Upper lobe of left lung (tissue), 6 donors: ENCODE measurements around the gene PNPLA2. TPM values are rescaled to one million over a fixed set of nuclear protein-coding genes. Genes with fewer than 3 reads are reported as not detected.
A peak's percentile ranks its signal among the peaks of the same experiment; 100 is the strongest.

Experiments
- ATAC-seq, 2 donors: fragments of 200-7000 bp; cut with Tn5 transposase; one replicate each; pipeline ENCODE4 v1.9.1; 2022; ENCODE audit warnings: mild to moderate bottlenecking in 2 of 2, moderate library complexity in 2 of 2; ENCODE audit not compliant: low FRiP score in 2 of 2
- DNase-seq, 2 donors: peaks; one replicate each; pipeline ENCODE4 v3.0.0-alpha.2; 2019 to 2020
- H3K27ac ChIP-seq, 4 donors: fragments of 200-600 bp; sonication (generic); one replicate each; pipeline ENCODE4 v1.5.1; 2016 to 2019
- H3K27me3 ChIP-seq, 4 donors: fragments of 200-600 bp; sonication (generic); one replicate each; pipeline ENCODE4 v1.5.1; 2017 to 2019
- H3K36me3 ChIP-seq, 4 donors: fragments of 200-600 bp; sonication (generic); one replicate each; pipeline ENCODE4 v1.5.1; 2016 to 2019
- H3K4me1 ChIP-seq, 4 donors: fragments of 200-600 bp; sonication (generic); one replicate each; pipeline ENCODE4 v1.5.1; 2018 to 2019
- H3K4me3 ChIP-seq, 4 donors: fragments of 200-600 bp; sonication (generic); one replicate each; pipeline ENCODE4 v1.5.1; 2017 to 2019; ENCODE audit warnings: mild to moderate bottlenecking in 2 of 4, moderate library complexity in 1 of 4
- H3K9me3 ChIP-seq, 4 donors: fragments of 200-600 bp; sonication (generic); one replicate each; pipeline ENCODE4 v1.5.1; 2018 to 2019
- EP300 ChIP-seq, 4 donors: sonication (generic); formaldehyde crosslinking; IDR thresholded peaks; one replicate each; pipeline ENCODE4 v1.5.1; 2017; ENCODE audit warnings: antibody characterized with exemption in 4 of 4, control low read depth in 2 of 4
- POLR2A ChIP-seq, 4 donors: fragments of 450-650 bp; IDR thresholded peaks; one replicate each; pipeline ENCODE4 v1.5.1; 2016 to 2017; ENCODE audit warnings: antibody characterized with exemption in 4 of 4, mild to moderate bottlenecking in 2 of 4
- POLR2AphosphoS5 ChIP-seq, 2 donors: sonication (generic); formaldehyde crosslinking; IDR thresholded peaks; one replicate each; pipeline ENCODE4 v1.5.1; 2017; ENCODE audit warnings: antibody characterized with exemption in 2 of 2
- WGBS, 2 donors: methylation state at CpG; one replicate each; pipeline ENCODE4 v1.1.5; 2017 to 2018; 5-methylcytosine and 5-hydroxymethylcytosine counted together
- total RNA-seq, 6 donors: library from RNA; depleted of rRNA in 4 of 6; stranded (reverse); fragments of >200 nt in 4 of 6; gene quantifications; one replicate each; pipeline versions ENCODE4 v1.1.0 to v1.2.1, GENCODE V29; 2016 to 2021
- TF ChIP-seq, protein P1 (sequence below), 6 experiments: fragments of 450-650 bp in 4 of 6; fragments of 200-600 bp in 2 of 6; sonication (generic) in 2 of 6; IDR thresholded peaks; one replicate each; pipeline ENCODE4 v1.5.1; 2016 to 2019; ENCODE audit warnings: antibody characterized with exemption in 6 of 6
- donor health status: DM: no; HTN: no; CAD: no; lungs with moderate emphysema.
- donor health status: DM: no; HTN: yes; CAD: no; lungs with severe emphysema.

Gene PNPLA2
- total RNA-seq, 6 donors from 2014 or later = 74.5 to 303 (median 164) TPM

DNA sequence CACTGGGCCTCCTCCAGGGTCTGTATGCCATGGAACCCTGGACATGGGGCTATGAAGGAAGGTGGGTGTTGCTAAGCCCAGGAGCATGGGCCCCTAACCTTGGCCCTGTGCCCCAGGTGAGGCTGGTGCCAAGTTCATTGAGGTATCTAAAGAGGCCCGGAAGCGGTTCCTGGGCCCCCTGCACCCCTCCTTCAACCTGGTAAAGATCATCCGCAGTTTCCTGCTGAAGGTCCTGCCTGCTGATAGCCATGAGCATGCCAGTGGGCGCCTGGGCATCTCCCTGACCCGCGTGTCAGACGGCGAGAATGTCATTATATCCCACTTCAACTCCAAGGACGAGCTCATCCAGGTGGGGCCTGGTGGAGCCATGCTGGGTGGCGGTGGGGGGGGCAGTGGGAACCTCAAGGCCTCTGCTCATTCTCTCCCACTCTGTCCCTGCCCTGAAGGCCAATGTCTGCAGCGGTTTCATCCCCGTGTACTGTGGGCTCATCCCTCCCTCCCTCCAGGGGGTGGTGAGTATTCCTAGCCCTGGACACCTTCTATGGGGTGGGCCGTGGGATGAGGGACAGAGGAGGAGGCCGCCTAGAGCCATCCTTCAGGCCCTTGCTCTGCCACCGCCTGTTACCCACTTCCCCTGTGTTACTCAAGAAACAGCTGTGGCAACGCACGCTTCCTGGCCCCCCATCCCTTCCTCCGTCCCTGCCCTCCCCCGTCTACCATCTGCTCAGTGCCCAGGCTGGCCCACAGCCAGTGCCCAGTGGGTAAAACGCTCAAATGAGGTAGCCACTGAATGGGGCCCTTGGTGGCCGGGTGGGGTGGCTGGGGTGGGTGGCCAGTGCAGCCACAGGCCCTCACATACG is 3.0 kb downstream of the PNPLA2 start:
- whole genome bisulfite sequencing, 2 donors = 62 to 65% methylated on average over 12 to 22 of the region's 22 CpGs
- H3K36me3 ChIP-seq = peaks cover 20 to 42% (median 29%) of the 10 kb centered on the region in 4 donors
- TF ChIP-seq POLR2AphosphoS5 (IDR thresholded peaks at IDR 0.05) (peak in 1 of 2 donors; percentile 21), POLR2A (IDR thresholded peaks at IDR 0.05) (no peak), EP300 (IDR thresholded peaks at IDR 0.05) (no peak)
- TF ChIP-seq, protein P1, sequence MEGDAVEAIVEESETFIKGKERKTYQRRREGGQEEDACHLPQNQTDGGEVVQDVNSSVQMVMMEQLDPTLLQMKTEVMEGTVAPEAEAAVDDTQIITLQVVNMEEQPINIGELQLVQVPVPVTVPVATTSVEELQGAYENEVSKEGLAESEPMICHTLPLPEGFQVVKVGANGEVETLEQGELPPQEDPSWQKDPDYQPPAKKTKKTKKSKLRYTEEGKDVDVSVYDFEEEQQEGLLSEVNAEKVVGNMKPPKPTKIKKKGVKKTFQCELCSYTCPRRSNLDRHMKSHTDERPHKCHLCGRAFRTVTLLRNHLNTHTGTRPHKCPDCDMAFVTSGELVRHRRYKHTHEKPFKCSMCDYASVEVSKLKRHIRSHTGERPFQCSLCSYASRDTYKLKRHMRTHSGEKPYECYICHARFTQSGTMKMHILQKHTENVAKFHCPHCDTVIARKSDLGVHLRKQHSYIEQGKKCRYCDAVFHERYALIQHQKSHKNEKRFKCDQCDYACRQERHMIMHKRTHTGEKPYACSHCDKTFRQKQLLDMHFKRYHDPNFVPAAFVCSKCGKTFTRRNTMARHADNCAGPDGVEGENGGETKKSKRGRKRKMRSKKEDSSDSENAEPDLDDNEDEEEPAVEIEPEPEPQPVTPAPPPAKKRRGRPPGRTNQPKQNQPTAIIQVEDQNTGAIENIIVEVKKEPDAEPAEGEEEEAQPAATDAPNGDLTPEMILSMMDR (IDR thresholded peaks at IDR 0.05) = no peak
- no peaks in the 10 kb centered on the region for H3K9me3 ChIP-seq
- DNase-seq (peak in 1 of 2 donors; percentile 77), ATAC-seq (peak in 1 of 2 donors; percentile 5)
- peak overlapping the region; percentile 96 to 100 (median 98) for H3K27ac ChIP-seq
- H3K27me3 ChIP-seq = no peaks in the 10 kb centered on the region
- H3K4me1 ChIP-seq = peaks cover 46 to 71% (median 54%) of the 10 kb centered on the region in 4 donors
- peak overlapping the region in 3 of 4 donors; percentile 81 to 99 (median 95) for H3K4me3 ChIP-seq

DNA sequence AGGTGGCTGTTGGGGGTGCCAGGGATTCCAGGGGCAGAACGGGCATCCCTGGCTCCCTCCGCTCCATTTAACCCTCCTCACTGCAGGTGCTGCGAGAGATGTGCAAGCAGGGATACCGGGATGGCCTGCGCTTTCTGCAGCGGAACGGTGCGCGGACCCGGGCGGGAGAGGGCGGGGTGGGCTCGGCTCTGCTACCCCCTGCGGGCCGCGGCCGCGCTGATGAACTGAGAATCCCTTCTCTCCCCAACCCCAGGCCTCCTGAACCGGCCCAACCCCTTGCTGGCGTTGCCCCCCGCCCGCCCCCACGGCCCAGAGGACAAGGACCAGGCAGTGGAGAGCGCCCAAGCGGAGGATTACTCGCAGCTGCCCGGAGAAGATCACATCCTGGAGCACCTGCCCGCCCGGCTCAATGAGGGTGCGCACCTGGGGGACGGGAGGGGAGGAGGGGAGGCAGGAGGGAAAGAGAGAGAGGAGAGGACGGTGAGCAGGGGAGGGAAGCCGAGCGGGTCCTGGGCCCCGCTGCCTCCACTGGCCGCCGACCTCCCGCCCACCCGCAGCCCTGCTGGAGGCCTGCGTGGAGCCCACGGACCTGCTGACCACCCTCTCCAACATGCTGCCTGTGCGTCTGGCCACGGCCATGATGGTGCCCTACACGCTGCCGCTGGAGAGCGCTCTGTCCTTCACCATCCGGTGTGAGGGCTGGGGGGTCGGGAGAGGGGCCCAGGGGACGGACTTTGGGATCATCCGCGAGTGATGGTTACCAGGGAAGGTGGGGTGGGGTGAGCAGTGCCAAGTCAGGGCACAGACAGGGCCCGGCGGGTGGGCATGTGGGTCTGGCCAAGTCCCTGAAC is 5.0 kb downstream of the PNPLA2 start:
- Histone ChIP-seq H3K36me3 (peaks cover 20 to 42% (median 29%) of the 10 kb centered on the region in 4 donors), H3K9me3 (no peaks in the 10 kb centered on the region), H3K4me1 (peaks cover 61 to 84% (median 68%) of the 10 kb centered on the region in 4 donors), H3K4me3 (no peak overlapping the region), H3K27me3 (no peaks in the 10 kb centered on the region), H3K27ac (peak overlapping the region in 2 of 4 donors; percentile 4 to 26)
- 88 to 90% methylated on average over 47 to 49 of the region's 53 CpGs for WGBS, 2 donors
- ATAC-seq (no peak), DNase-seq (peak in 1 of 2 donors; percentile 83)
- TF ChIP-seq POLR2AphosphoS5 (IDR thresholded peaks at IDR 0.05) = no peak
- TF ChIP-seq EP300 (IDR thresholded peaks at IDR 0.05) = no peak
- no peak for TF ChIP-seq POLR2A (IDR thresholded peaks at IDR 0.05)
- TF ChIP-seq, protein P1 (IDR thresholded peaks at IDR 0.05) = no peak

DNA sequence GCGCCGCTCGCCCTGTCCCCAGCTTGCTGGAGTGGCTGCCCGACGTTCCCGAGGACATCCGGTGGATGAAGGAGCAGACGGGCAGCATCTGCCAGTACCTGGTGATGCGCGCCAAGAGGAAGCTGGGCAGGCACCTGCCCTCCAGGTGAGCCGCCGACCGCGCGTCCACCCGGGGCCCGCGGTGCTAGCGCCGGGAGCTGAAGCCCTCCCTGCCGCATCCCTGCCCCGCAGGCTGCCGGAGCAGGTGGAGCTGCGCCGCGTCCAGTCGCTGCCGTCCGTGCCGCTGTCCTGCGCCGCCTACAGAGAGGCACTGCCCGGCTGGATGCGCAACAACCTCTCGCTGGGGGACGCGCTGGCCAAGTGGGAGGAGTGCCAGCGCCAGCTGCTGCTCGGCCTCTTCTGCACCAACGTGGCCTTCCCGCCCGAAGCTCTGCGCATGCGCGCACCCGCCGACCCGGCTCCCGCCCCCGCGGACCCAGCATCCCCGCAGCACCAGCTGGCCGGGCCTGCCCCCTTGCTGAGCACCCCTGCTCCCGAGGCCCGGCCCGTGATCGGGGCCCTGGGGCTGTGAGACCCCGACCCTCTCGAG is 5.7 kb downstream of the PNPLA2 start:
- TF ChIP-seq POLR2AphosphoS5 (IDR thresholded peaks at IDR 0.05) = no peak
- no peak for TF ChIP-seq EP300 (IDR thresholded peaks at IDR 0.05)
- TF ChIP-seq, protein P1 (IDR thresholded peaks at IDR 0.05) = no peak
- no peak for TF ChIP-seq POLR2A (IDR thresholded peaks at IDR 0.05)
- peak in 1 of 2 donors; percentile 89 for DNase-seq
- ATAC-seq = no peak
- 85 to 95% methylated on average over 19 to 59 of the region's 59 CpGs for WGBS, 2 donors
- Histone ChIP-seq H3K27me3 (no peaks in the 10 kb centered on the region), H3K4me1 (peaks cover 65 to 87% (median 72%) of the 10 kb centered on the region in 4 donors), H3K4me3 (no peak overlapping the region), H3K27ac (peak overlapping the region in 2 of 4 donors; percentile 26 to 89), H3K36me3 (peaks cover 20 to 42% (median 29%) of the 10 kb centered on the region in 4 donors), H3K9me3 (no peaks in the 10 kb centered on the region)

DNA sequence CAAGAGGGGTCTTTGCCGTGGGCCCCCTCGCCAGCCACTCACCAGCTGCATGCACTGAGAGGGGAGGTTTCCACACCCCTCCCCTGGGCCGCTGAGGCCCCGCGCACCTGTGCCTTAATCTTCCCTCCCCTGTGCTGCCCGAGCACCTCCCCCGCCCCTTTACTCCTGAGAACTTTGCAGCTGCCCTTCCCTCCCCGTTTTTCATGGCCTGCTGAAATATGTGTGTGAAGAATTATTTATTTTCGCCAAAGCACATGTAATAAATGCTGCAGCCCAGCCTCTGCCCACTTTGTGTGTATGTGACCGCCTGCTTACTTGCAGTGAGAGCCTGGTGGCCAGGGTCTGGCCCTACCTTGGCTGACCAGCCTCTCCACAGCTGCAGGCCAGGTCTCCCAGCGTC is 6.2 kb downstream of the PNPLA2 start:
- H3K27ac ChIP-seq = peak overlapping the region in 2 of 4 donors; percentile 46 to 89
- DNase-seq = peak in 1 of 2 donors; percentile 49
- no peak for ATAC-seq
- no peaks in the 10 kb centered on the region for H3K9me3 ChIP-seq
- peaks cover 20 to 42% (median 29%) of the 10 kb centered on the region in 4 donors for H3K36me3 ChIP-seq
- no peak for TF ChIP-seq EP300 (IDR thresholded peaks at IDR 0.05)
- WGBS, 2 donors = 75 to 89% methylated on average over 9 to 11 of the region's 11 CpGs
- H3K4me1 ChIP-seq = peaks cover 71 to 92% (median 77%) of the 10 kb centered on the region in 4 donors
- H3K27me3 ChIP-seq = no peaks in the 10 kb centered on the region
- H3K4me3 ChIP-seq = no peak overlapping the region
